ENCODE results near the gene ACAA2.

- TF ChIP-seq CTCF (conservative IDR thresholded peaks at IDR 0.05; ENCODE audit: low read depth, low read length), result no peak
- TF ChIP-seq EZH2 (IDR thresholded peaks at IDR 0.05; ENCODE audit: borderline replicate concordance, low read depth, low read length, poor library complexity, severe bottlenecking), result no peak
Observed at GRCh38 chr18:49813069-49813318, 339 bp downstream of the ACAA2 start.

Measured in A673 (cell line).